Lower leg skin (tissue), 3 donors: ENCODE data around the gene DMD.

Experiments
- POLR2A ChIP-seq, 2 donors: fragments of 450-650 bp; IDR thresholded peaks; one replicate each; pipeline ENCODE4 v1.6.1; 2016 to 2017; ENCODE audit warnings: antibody characterized with exemption in 2 of 2, mild to moderate bottlenecking in 1 of 2, moderate library complexity in 1 of 2
- TF ChIP-seq, protein P1 (sequence below), 3 donors: fragments of 450-650 bp; IDR thresholded peaks; one replicate each; pipeline ENCODE4 v1.5.1; 2016; ENCODE audit warnings: antibody characterized with exemption in 3 of 3, mild to moderate bottlenecking in 3 of 3, moderate library complexity in 2 of 3

DNA sequence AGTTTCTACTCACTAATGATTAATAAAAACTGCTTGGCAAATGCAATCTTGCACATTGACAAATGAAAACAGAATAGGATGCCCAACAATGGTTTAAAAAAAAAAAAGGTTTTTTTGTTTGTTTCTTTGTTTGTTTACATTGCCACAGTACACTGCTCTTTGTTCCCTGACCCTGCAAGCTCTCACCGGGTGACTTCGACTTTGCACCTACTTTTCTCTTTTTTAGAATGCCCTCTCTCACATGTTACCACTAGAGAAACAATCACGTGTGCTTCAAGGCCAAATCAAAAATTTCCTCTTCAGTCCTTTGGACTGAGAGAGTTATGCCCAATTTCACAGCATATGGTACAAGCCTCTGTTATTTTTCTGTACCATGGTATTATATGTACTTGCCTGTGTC is 101.5 kb downstream of the DMD start:
- TF ChIP-seq, protein P1, sequence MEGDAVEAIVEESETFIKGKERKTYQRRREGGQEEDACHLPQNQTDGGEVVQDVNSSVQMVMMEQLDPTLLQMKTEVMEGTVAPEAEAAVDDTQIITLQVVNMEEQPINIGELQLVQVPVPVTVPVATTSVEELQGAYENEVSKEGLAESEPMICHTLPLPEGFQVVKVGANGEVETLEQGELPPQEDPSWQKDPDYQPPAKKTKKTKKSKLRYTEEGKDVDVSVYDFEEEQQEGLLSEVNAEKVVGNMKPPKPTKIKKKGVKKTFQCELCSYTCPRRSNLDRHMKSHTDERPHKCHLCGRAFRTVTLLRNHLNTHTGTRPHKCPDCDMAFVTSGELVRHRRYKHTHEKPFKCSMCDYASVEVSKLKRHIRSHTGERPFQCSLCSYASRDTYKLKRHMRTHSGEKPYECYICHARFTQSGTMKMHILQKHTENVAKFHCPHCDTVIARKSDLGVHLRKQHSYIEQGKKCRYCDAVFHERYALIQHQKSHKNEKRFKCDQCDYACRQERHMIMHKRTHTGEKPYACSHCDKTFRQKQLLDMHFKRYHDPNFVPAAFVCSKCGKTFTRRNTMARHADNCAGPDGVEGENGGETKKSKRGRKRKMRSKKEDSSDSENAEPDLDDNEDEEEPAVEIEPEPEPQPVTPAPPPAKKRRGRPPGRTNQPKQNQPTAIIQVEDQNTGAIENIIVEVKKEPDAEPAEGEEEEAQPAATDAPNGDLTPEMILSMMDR (IDR thresholded peaks at IDR 0.05): no peak
- TF ChIP-seq POLR2A (IDR thresholded peaks at IDR 0.05): no peak
